Stimulated activated CD8-positive, alpha-beta memory T cell treated with anti-CD3 and anti-CD28 coated beads, Interleukin-2, amount 100 ng/mL, for 1 hour (primary cell): Measurements from ENCODE around the gene B4GALT3.

Experiments used
- DNase-seq, 2 donors: peaks; one replicate each; pipeline ENCODE4 v3.0.0-alpha.2; 2020; ENCODE audit warnings: low read depth in 2 of 2

Gene B4GALT3

GRCh38 chr1:161130266-161130665 lies 47.0 kb downstream of the B4GALT3 start:
- no peak for DNase-seq

- no peak for DNase-seq
Observed at GRCh38 chr1:161128591-161129420, 48.5 kb downstream of the B4GALT3 start.

- no peak for DNase-seq
Observed at GRCh38 chr1:161127649-161128048, 49.7 kb downstream of the B4GALT3 start.

- no peak for DNase-seq
Observed at GRCh38 chr1:161122967-161123366, 54.3 kb downstream of the B4GALT3 start.

- no peak for DNase-seq
Observed at GRCh38 chr1:161121834-161122233, 55.5 kb downstream of the B4GALT3 start.
